Suprapubic skin (tissue), 4 donors: ENCODE results near the gene SFI1. TPM values are rescaled to one million over a fixed set of nuclear protein-coding genes. Genes with fewer than 3 reads are reported as not detected.
A peak's percentile ranks its signal among the peaks of the same experiment; 100 is the strongest.

Experiments
- DNase-seq, 2 donors: peaks; one replicate each; pipeline ENCODE4 v3.0.0-alpha.2; 2019; ENCODE audit warnings: low spot score in 2 of 2
- H3K27ac ChIP-seq: fragments of 200-600 bp; sonication (generic); one replicate; pipeline ENCODE4 v1.5.1; 2019
- H3K27me3 ChIP-seq: fragments of 200-600 bp; sonication (generic); one replicate; pipeline ENCODE4 v1.5.1; 2019
- H3K36me3 ChIP-seq: fragments of 200-600 bp; sonication (generic); one replicate; pipeline ENCODE4 v1.5.1; 2019
- H3K4me1 ChIP-seq: fragments of 200-600 bp; sonication (generic); one replicate; pipeline ENCODE4 v1.5.1; 2019
- H3K4me3 ChIP-seq: fragments of 200-600 bp; sonication (generic); one replicate; pipeline ENCODE4 v1.5.1; 2019; ENCODE audit warnings: mild to moderate bottlenecking
- H3K9me3 ChIP-seq: fragments of 200-600 bp; sonication (generic); one replicate; pipeline ENCODE4 v1.5.1; 2019
- CTCF ChIP-seq, 2 donors: fragments of 200-600 bp in 1 of 2; fragments of 450-650 bp in 1 of 2; sonication (generic) in 1 of 2; IDR thresholded peaks; one replicate each; pipeline ENCODE4 v1.5.1; 2016 to 2019; ENCODE audit warnings: antibody characterized with exemption in 2 of 2, mild to moderate bottlenecking in 1 of 2, moderate library complexity in 1 of 2
- EP300 ChIP-seq: sonication (generic); formaldehyde crosslinking; IDR thresholded peaks from one replicate; pipeline ENCODE4 v1.6.1; 2017; ENCODE audit warnings: antibody characterized with exemption
- POLR2A ChIP-seq, 2 donors: fragments of 450-650 bp; IDR thresholded peaks; one replicate each; pipeline ENCODE4 v1.6.1; 2017; ENCODE audit warnings: antibody characterized with exemption in 2 of 2, mild to moderate bottlenecking in 2 of 2, moderate library complexity in 2 of 2
- POLR2AphosphoS5 ChIP-seq, 3 donors: sonication (generic); formaldehyde crosslinking; IDR thresholded peaks; one replicate each; pipeline ENCODE4 v1.6.1; 2017; ENCODE audit warnings: antibody characterized with exemption in 3 of 3
- WGBS: methylation state at CpG from one replicate; pipeline ENCODE4 v1.1.5; 2018; 5-methylcytosine and 5-hydroxymethylcytosine counted together
- total RNA-seq, 4 donors: library from RNA; depleted of rRNA; stranded (reverse); fragments of >200 nt; gene quantifications; one replicate each; pipeline ENCODE4 v1.1.0, GENCODE V29; 2016

Gene SFI1
- total RNA-seq, 4 donors from 2014 or later: 21.2 to 128 (median 40.7) TPM

- no peaks in the 10 kb centered on the region for H3K4me1 ChIP-seq
- no peak overlapping the region for H3K4me3 ChIP-seq
- WGBS: 76% methylated on average over 5 of the region's 5 CpGs
- no peak for DNase-seq
- H3K36me3 ChIP-seq: peaks cover 74% of the 10 kb centered on the region
- TF ChIP-seq POLR2A (IDR thresholded peaks at IDR 0.05) (no peak), POLR2AphosphoS5 (IDR thresholded peaks at IDR 0.05) (no peak), CTCF (IDR thresholded peaks at IDR 0.05) (peak in 1 of 2 donors; percentile 18)
- no peaks in the 10 kb centered on the region for H3K27me3 ChIP-seq
- H3K27ac ChIP-seq: no peak overlapping the region
- H3K9me3 ChIP-seq: no peaks in the 10 kb centered on the region
Observed at GRCh38 chr22:31451709-31452571, 44.4 kb upstream of the SFI1 start.

GRCh38 chr22:31461699-31462098 is 34.6 kb upstream of the SFI1 start:
- WGBS: 94% methylated on average over 3 of the region's 3 CpGs
- Histone ChIP-seq H3K36me3 (peaks cover 69% of the 10 kb centered on the region), H3K4me1 (no peaks in the 10 kb centered on the region), H3K4me3 (no peak overlapping the region), H3K9me3 (no peaks in the 10 kb centered on the region), H3K27ac (no peak overlapping the region), H3K27me3 (no peaks in the 10 kb centered on the region)
- no peak for DNase-seq
- no peak for TF ChIP-seq EP300
- TF ChIP-seq CTCF (IDR thresholded peaks at IDR 0.05): no peak
- TF ChIP-seq POLR2AphosphoS5 (IDR thresholded peaks at IDR 0.05): no peak
- no peak for TF ChIP-seq POLR2A (IDR thresholded peaks at IDR 0.05)

GRCh38 chr22:31465307-31465706 is 31.0 kb upstream of the SFI1 start:
- no peak for DNase-seq
- H3K27ac ChIP-seq: no peak overlapping the region
- no peaks in the 10 kb centered on the region for H3K9me3 ChIP-seq
- H3K36me3 ChIP-seq: peaks cover 73% of the 10 kb centered on the region
- H3K27me3 ChIP-seq: no peaks in the 10 kb centered on the region
- 92% methylated on average over 2 of the region's 2 CpGs for WGBS
- H3K4me3 ChIP-seq: no peak overlapping the region
- H3K4me1 ChIP-seq: no peaks in the 10 kb centered on the region
- TF ChIP-seq CTCF (IDR thresholded peaks at IDR 0.05) (no peak), POLR2A (IDR thresholded peaks at IDR 0.05) (no peak), EP300 (no peak), POLR2AphosphoS5 (IDR thresholded peaks at IDR 0.05) (no peak)

- H3K36me3 ChIP-seq: peaks cover 33% of the 10 kb centered on the region
- H3K4me3 ChIP-seq: no peak overlapping the region
- no peaks in the 10 kb centered on the region for H3K27me3 ChIP-seq
- WGBS: 95% methylated on average over 2 of the region's 2 CpGs
- DNase-seq: no peak
- TF ChIP-seq EP300: no peak
- TF ChIP-seq POLR2A (IDR thresholded peaks at IDR 0.05): no peak
- TF ChIP-seq POLR2AphosphoS5 (IDR thresholded peaks at IDR 0.05): no peak
- TF ChIP-seq CTCF (IDR thresholded peaks at IDR 0.05): no peak
- H3K27ac ChIP-seq: no peak overlapping the region
- no peaks in the 10 kb centered on the region for H3K4me1 ChIP-seq
- no peaks in the 10 kb centered on the region for H3K9me3 ChIP-seq
Observed at GRCh38 chr22:31474743-31475142, 21.6 kb upstream of the SFI1 start.

GRCh38 chr22:31475800-31476199 is 20.5 kb upstream of the SFI1 start:
- H3K4me1 ChIP-seq: no peaks in the 10 kb centered on the region
- no peaks in the 10 kb centered on the region for H3K9me3 ChIP-seq
- H3K36me3 ChIP-seq: peaks cover 41% of the 10 kb centered on the region
- no peaks in the 10 kb centered on the region for H3K27me3 ChIP-seq
- TF ChIP-seq POLR2A (IDR thresholded peaks at IDR 0.05) (no peak), POLR2AphosphoS5 (IDR thresholded peaks at IDR 0.05) (no peak), EP300 (no peak), CTCF (IDR thresholded peaks at IDR 0.05) (no peak)
- H3K27ac ChIP-seq: no peak overlapping the region
- no peak overlapping the region for H3K4me3 ChIP-seq
- WGBS: 85% methylated on average over 3 of the region's 3 CpGs
- DNase-seq: no peak
